ENCODE results near the gene WDR93. TPM values are rescaled to one million over a fixed set of nuclear protein-coding genes. Genes with fewer than 3 reads are reported as not detected.

The WDR93 gene
- total and polyA plus RNA-seq, 4 donors: 0.08 TPM; not detected in 2

- 90% methylated on average over 3 of the region's 3 CpGs for WGBS
- TF ChIP-seq EGR1 (IDR thresholded peaks at IDR 0.05; ENCODE audit: low read depth in 2 of 2) (no peak), FOXA2 (IDR thresholded peaks at IDR 0.05) (no peak), HNF4A (conservative IDR thresholded peaks at IDR 0.05) (no peak), YY1 (IDR thresholded peaks at IDR 0.05) (no peak), TAF1 (conservative IDR thresholded peaks at IDR 0.05) (no peak), CTCF (IDR thresholded peaks at IDR 0.05; ENCODE audit: low read depth, low read length, missing input control) (no peak), RXRA (IDR thresholded peaks at IDR 0.05) (no peak), SP1 (IDR thresholded peaks at IDR 0.05) (no peak), NR2F2 (IDR thresholded peaks at IDR 0.05) (no peak), REST (IDR thresholded peaks at IDR 0.05) (no peak), JUND (IDR thresholded peaks at IDR 0.05) (no peak), FOXA1 (IDR thresholded peaks at IDR 0.05) (no peak), HNF4G (IDR thresholded peaks at IDR 0.05) (no peak), RAD21 (IDR thresholded peaks at IDR 0.05) (no peak)
- TF ChIP-seq, protein P1, sequence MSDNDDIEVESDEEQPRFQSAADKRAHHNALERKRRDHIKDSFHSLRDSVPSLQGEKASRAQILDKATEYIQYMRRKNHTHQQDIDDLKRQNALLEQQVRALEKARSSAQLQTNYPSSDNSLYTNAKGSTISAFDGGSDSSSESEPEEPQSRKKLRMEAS (IDR thresholded peaks at IDR 0.05): no peak
- TF ChIP-seq, protein P2, sequence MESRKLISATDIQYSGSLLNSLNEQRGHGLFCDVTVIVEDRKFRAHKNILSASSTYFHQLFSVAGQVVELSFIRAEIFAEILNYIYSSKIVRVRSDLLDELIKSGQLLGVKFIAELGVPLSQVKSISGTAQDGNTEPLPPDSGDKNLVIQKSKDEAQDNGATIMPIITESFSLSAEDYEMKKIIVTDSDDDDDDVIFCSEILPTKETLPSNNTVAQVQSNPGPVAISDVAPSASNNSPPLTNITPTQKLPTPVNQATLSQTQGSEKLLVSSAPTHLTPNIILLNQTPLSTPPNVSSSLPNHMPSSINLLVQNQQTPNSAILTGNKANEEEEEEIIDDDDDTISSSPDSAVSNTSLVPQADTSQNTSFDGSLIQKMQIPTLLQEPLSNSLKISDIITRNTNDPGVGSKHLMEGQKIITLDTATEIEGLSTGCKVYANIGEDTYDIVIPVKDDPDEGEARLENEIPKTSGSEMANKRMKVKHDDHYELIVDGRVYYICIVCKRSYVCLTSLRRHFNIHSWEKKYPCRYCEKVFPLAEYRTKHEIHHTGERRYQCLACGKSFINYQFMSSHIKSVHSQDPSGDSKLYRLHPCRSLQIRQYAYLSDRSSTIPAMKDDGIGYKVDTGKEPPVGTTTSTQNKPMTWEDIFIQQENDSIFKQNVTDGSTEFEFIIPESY (IDR thresholded peaks at IDR 0.05): no peak
- Histone ChIP-seq H3K4me1 (ENCODE audit: control insufficient read depth in 4 of 4, insufficient read depth in 4 of 4, low read length in 3 of 4) (peaks cover 12 to 33% (median 21%) of the 10 kb centered on the region in 4 donors), H3K27me3 (ENCODE audit: control insufficient read depth in 4 of 4, insufficient read depth in 4 of 4, low read length in 3 of 4) (no peaks in the 10 kb centered on the region), H3K27ac (ENCODE audit: low read depth in 1 of 2, low read length in 2 of 2) (no peak overlapping the region), H3K4me3 (ENCODE audit: low read depth in 1 of 3, low read length in 3 of 3) (no peak overlapping the region), H3K36me3 (ENCODE audit: control insufficient read depth in 4 of 4, insufficient read depth in 3 of 4, low read depth in 1 of 4, low read length in 3 of 4) (no peaks in the 10 kb centered on the region), H3K9ac (ENCODE audit: low read depth in 1 of 2, low read length in 2 of 2) (no peak overlapping the region), H3K9me3 (ENCODE audit: control insufficient read depth in 4 of 4, low read length in 3 of 4) (no peaks in the 10 kb centered on the region)
- no peak for DNase-seq (ENCODE audit: low spot score)
These were observed 78.8 kb downstream of the WDR93 start for GRCh38 chr15:89769366-89769765.

DNA sequence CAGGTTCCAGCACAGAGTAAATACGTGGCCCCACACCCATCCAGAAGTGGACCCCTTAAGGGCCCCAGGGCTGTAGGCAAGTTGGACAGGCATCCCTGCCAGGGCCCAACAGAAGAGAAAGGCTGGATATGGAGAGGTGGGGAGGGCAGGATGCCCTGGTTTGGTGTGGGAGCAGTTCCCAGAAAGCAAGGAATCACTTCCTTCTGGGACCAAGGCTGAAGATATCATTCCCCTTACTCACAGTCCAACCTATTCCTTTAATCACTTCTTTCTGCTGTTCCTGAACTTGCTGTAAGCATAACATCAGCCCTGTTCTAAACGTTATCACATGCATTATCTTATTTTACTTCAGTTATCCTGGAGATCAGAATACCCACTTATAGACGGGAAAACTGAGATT is 79.4 kb downstream of the WDR93 start:
- WGBS: 83% methylated on average over 3 of the region's 3 CpGs
- no peak for TF ChIP-seq SP1 (IDR thresholded peaks at IDR 0.05)
- TF ChIP-seq, protein P3, sequence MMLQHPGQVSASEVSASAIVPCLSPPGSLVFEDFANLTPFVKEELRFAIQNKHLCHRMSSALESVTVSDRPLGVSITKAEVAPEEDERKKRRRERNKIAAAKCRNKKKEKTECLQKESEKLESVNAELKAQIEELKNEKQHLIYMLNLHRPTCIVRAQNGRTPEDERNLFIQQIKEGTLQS (IDR thresholded peaks at IDR 0.05): no peak
- TF ChIP-seq RXRA (IDR thresholded peaks at IDR 0.05): no peak
- no peak for TF ChIP-seq CTCF (IDR thresholded peaks at IDR 0.05; ENCODE audit: low read depth, low read length, missing input control)
- no peak for TF ChIP-seq JUND (IDR thresholded peaks at IDR 0.05)
- TF ChIP-seq YY1 (IDR thresholded peaks at IDR 0.05): no peak
- TF ChIP-seq, protein P2 (IDR thresholded peaks at IDR 0.05): no peak
- no peak for TF ChIP-seq HNF4G (IDR thresholded peaks at IDR 0.05)
- TF ChIP-seq FOXA1 (IDR thresholded peaks at IDR 0.05): no peak
- no peak for TF ChIP-seq RAD21 (IDR thresholded peaks at IDR 0.05)
- no peak for DNase-seq (ENCODE audit: low spot score)

More for the DNA sequence above, 79.4 kb downstream of the WDR93 start:
- H3K9me3 ChIP-seq (ENCODE audit: control insufficient read depth in 4 of 4, low read length in 3 of 4): no peaks in the 10 kb centered on the region
- H3K4me1 ChIP-seq (ENCODE audit: control insufficient read depth in 4 of 4, insufficient read depth in 4 of 4, low read length in 3 of 4): peaks cover 12 to 33% (median 21%) of the 10 kb centered on the region in 4 donors
- no peak overlapping the region for H3K9ac ChIP-seq (ENCODE audit: low read depth in 1 of 2, low read length in 2 of 2)
- H3K27me3 ChIP-seq (ENCODE audit: control insufficient read depth in 4 of 4, insufficient read depth in 4 of 4, low read length in 3 of 4): no peaks in the 10 kb centered on the region
- no peak overlapping the region for H3K4me3 ChIP-seq (ENCODE audit: low read depth in 1 of 3, low read length in 3 of 3)
- H3K36me3 ChIP-seq (ENCODE audit: control insufficient read depth in 4 of 4, insufficient read depth in 3 of 4, low read depth in 1 of 4, low read length in 3 of 4): no peaks in the 10 kb centered on the region
- no peak overlapping the region for H3K27ac ChIP-seq (ENCODE audit: low read depth in 1 of 2, low read length in 2 of 2)
